ENCODE results near the gene ADAMTS2. TPM values are rescaled to one million over a fixed set of nuclear protein-coding genes. Genes with fewer than 3 reads are reported as not detected.

ADAMTS2 gene
- total and polyA plus RNA-seq, 11 donors = 1.1 to 23.0 (median 5.5) TPM

GRCh38 chr5:179302499-179303185 lies 42.6 kb downstream of the ADAMTS2 start:
- peaks cover 0 to 18% (median 0%) of the 10 kb centered on the region in 12 donors for H3K4me1 ChIP-seq
- WGBS, 4 donors = 70 to 78% (median 74%) methylated on average over 13 of the region's 13 CpGs
- H3K4me3 ChIP-seq = no peak overlapping the region
- peaks cover 0 to 28% (median 5%) of the 10 kb centered on the region in 12 donors for H3K9me3 ChIP-seq
- peak overlapping the region in 1 of 12 donors; percentile 39 for H3K27ac ChIP-seq
- DNase-seq = peak in 1 of 5 donors; percentile 53
- intact Hi-C loops (cut with DNase I) = no loop called here
- no peaks in the 10 kb centered on the region for H3K27me3 ChIP-seq
- no peak for ATAC-seq
- H3K36me3 ChIP-seq = no peaks in the 10 kb centered on the region
- TF ChIP-seq POLR2A (IDR thresholded peaks at IDR 0.05) (no peak), CTCF (IDR thresholded peaks at IDR 0.05) (no peak)

- WGBS, 4 donors = 59 to 65% (median 64%) methylated on average over 17 of the region's 17 CpGs
- TF ChIP-seq CTCF (IDR thresholded peaks at IDR 0.05) (no peak), POLR2A (IDR thresholded peaks at IDR 0.05) (no peak)
- DNase-seq (peak in 2 of 5 donors; percentile 29 to 58), ATAC-seq (peak in 3 of 4 donors; percentile 21 to 35 (median 22))
- Histone ChIP-seq H3K4me1 (peaks cover 0 to 18% (median 0%) of the 10 kb centered on the region in 12 donors), H3K4me3 (no peak overlapping the region), H3K9me3 (peaks cover 0 to 28% (median 5%) of the 10 kb centered on the region in 12 donors), H3K36me3 (no peaks in the 10 kb centered on the region), H3K27ac (peak overlapping the region in 1 of 12 donors; percentile 39), H3K27me3 (no peaks in the 10 kb centered on the region)
- intact Hi-C loops (cut with DNase I) = no loop called here
These were observed 43.5 kb downstream of the ADAMTS2 start for GRCh38 chr5:179301796-179302195.

GRCh38 chr5:179301376-179301775 lies 43.9 kb downstream of the ADAMTS2 start:
- 79 to 86% (median 83%) methylated on average over 5 to 6 of the region's 6 CpGs for WGBS, 4 donors
- H3K27ac ChIP-seq = peak overlapping the region in 2 of 12 donors; percentile 8 to 39

More at GRCh38 chr5:179301376-179301775, 43.9 kb downstream of the ADAMTS2 start:
- Histone ChIP-seq H3K36me3 (no peaks in the 10 kb centered on the region), H3K4me1 (peaks cover 0 to 18% (median 0%) of the 10 kb centered on the region in 12 donors), H3K9me3 (peaks cover 0 to 27% (median 5%) of the 10 kb centered on the region in 12 donors), H3K27me3 (no peaks in the 10 kb centered on the region), H3K4me3 (no peak overlapping the region)
- ATAC-seq (no peak), DNase-seq (peak in 1 of 5 donors; percentile 47)
- TF ChIP-seq CTCF (IDR thresholded peaks at IDR 0.05) (no peak), POLR2A (IDR thresholded peaks at IDR 0.05) (no peak)
- intact Hi-C loops (cut with DNase I) = no loop called here
